Stimulated activated CD4-positive, alpha-beta T cell treated with anti-CD3 and anti-CD28 coated beads, Interleukin-1b, Interleukin-23, amount 100 ng/mL, for 24 hours (primary cell): ENCODE data around the gene RAB9B.
"Not testable (repeated sequence)": the region's sequence is repeated elsewhere in the genome, so short reads cannot be mapped to it uniquely, and the experiment has no call there.

Source experiments
- DNase-seq, 4 experiments: peaks; one replicate each; pipeline ENCODE4 v3.0.0-alpha.2; 2020; ENCODE audit warnings: low read depth in 4 of 4, low spot score in 1 of 4

RAB9B gene

DNA sequence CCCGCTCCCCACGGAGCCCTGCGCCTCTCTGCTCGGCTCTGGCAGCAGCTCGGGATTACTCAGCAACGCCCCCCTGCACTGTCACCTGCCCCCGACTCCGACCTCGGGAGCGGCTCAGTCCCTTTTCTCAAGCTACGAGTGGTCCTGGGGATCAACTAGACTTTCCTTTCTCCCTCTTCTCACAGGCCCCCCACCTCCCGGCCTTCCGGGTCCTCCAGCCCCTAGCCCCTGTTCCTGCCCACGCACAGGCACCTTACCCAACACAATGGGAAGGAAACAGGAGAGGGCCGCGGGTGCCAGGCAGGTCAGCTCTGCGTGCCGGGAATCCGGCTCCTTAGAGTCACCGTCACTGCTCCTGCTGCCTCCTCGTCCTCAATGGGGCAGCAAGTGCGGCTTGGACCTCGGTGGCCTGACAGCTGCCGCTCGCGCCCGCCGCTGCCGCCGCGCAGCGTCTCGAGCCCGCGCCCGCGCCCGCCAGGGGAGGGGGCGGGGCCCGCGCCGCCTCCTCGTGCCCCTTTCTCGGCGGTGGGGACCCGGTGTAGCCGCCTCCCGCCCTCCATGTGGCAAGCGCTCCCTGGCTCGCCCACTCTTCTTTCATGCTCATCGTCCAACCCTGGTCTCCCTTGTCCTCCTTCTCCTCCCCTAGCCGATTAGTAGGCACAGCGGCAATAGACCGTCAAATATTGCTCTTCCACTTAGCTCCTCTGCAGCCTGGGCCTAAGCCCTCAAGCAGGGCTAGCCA lies at the start of gene RAB9B:
Gene RAB9B, minus strand, starts transcription at position 455 of the 742 bp plus-strand sequence. CDS start 6,473 bp downstream, outside the sequence.
- peak in 2 of 4 experiments; percentile 18 to 42 for DNase-seq

- DNase-seq: no peak
Measured at GRCh38 chrX:103879339-103879738, 47.3 kb upstream of the RAB9B start.

- no peak for DNase-seq
Measured at GRCh38 chrX:103878466-103879122, 46.5 kb upstream of the RAB9B start.

DNA sequence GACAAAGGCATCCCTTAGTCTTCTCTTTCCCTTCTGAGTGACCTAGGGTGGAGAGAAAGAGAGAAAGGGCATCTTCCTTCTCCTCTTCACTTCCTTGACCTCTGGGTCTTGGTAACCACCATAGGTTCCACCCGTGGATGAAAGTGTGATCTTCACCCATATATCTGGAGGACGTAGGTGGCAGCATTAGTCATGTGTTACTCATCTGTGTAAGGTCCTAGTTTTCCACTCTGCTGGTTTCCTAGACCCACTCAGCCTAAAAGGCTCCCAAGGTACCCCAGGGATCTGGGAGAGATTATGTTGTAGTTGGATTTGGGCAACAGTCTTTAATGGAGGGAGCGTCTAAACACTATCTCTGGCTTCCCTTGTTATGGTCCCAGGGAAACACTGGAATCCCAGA lies 45.5 kb upstream of the RAB9B start:
- no peak for DNase-seq

GRCh38 chrX:103864886-103865534 lies 33.0 kb upstream of the RAB9B start:
- no peak for DNase-seq

DNA sequence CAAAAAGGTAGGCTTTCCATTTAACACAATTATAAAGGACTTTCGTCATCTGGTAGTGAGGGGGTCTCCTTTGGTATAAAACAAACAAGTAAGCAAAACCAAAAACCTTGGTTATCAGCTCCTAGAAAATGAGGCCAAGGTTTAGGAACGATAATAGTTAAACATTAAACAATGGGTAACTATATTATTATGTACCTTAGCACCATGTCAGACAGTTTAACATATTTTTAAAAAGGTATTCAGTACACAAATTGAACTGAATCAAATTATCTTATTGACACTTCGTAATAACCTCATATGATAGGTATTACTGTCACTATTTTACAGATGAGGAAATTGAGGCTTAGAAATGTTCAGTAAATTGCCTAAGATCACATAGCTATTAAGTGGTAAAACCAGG lies 32.1 kb upstream of the RAB9B start:
- no peak for DNase-seq

DNA sequence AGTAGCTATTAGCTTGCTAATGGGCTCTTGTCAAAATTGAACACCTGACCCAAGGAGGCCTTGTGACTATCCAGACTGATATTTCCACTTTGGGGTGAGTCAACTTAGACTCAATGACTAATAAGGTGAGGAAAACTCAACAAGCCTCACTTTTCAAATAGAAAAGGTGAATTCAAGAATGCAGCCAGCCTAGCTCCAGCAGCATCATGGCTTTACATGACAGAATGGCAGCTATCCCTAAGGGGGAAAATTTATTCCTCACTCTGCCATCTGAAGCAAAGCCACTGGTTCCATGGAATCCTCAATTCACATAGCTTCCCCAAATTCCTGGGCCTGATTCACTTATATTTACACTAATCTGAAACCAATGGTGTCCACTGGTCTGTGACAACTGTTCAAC lies 29.1 kb upstream of the RAB9B start:
- DNase-seq: no peak

- no peak for DNase-seq
Measured at GRCh38 chrX:103849558-103849957, 17.5 kb upstream of the RAB9B start.

DNA sequence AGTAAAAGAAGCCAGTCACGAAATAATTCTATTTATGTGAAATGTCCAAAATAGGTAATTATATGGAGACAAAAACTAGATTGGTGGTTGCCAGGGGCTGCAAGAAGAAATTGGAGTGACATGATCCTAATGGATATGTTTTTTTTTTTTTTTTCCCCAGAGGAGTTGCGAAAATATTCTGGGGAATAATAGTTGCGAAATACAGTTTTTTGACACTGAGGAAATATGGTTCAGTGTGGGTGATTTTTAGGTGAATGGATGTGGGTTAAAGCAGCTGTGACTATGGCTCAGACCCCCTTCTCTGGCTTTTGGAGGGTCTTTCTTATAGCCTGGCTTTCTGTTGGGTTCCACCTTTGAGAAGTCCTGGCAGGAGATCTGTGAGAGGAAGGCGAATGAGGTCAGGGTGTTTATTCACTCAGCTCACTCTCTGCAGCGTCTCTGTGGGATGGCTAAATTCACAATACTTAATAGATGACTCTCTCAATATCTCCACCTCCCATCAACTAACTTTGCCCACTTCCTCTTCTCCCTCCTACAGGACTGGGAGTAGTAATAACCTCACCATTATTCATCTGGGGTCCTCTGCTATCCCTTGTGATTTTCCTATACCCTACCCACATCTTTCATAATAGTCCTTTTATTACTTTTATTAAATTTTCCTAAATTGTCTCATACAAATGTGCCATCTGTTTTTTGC lies 15.3 kb upstream of the RAB9B start:
- DNase-seq: no peak

DNA sequence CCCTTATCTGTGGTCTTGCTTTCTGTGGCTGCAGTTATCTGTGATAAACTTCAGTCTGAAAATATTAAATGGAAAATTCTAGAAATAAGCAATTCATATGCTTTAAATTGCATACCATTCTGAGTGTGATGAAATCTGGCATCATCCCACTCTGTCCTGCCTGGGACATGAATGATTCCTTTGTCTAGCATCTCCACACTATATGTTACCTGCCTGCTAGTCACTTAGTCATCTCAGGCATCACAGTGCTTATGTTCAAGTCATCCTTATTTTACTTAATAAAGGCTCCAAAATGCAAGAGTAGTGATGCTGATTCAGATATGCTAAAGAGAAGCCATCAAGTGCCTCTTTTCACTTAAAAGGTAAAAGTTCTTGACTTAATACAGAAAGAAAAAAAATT lies 14.3 kb upstream of the RAB9B start:
- no peak for DNase-seq

- peak; percentile 1 to 31 (median 14) for DNase-seq
Measured at GRCh38 chrX:103845165-103845653, 13.2 kb upstream of the RAB9B start.

DNA sequence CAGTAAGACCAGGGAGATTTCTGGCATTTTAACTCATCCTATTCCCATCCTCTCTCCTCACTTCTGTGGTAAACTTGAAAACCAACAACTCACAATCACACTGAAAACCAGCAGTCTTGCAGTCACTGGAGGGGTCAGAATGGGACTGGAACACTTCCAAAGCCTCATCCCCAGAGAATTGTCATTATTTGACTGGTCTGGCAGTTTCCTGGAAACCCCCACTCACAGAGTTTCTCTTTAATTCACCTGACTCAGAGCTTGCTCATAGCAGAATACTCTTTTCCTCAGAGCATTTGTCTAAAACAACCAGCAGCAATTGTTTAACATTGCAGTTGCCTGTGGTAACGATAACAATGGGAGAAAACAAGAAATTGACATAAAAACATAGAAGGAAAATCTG lies 7.3 kb upstream of the RAB9B start:
- no peak for DNase-seq

- peak in 2 of 4 experiments; percentile 41 to 44 for DNase-seq
Measured at GRCh38 chrX:103831342-103831802, 685 bp downstream of the RAB9B start.

DNA sequence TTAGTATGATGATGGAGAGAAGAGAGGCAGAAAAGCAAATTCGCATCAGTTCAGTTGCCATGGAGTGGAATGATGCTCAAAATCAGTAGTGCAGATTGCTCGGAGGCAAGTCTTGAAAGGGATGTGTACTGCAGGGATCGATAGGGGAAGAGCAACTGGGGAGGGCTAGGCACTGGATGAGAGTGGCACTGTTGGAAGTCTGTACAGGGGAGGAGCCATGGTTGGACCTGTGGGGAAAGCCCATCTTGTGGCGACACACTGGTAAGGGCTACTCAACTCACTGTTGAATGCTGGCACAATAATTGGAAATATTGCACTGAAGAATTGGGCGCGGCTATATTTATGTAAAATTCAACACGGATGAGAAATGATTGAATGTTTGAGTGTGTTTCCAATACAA lies 1.2 kb downstream of the RAB9B start:
- no peak for DNase-seq

DNA sequence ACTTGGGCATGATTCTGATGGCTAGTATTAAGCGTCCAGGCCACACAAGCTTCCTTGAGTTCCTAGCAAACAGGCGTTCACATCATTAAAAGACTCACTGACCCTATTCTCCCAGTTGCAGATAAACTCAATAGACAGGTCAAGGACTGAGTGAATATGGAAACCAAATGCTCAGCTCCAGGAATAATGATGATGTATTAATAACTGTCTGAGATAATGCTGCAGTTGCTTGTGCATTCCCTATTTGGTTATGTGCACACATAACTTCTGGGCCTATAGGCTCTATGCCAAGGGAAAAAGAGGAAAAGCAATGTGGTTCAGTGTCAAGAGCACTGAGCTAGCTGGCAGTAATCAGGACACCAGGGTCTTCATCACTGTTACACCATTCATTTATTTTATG lies 3.5 kb downstream of the RAB9B start:
- DNase-seq: no peak

DNA sequence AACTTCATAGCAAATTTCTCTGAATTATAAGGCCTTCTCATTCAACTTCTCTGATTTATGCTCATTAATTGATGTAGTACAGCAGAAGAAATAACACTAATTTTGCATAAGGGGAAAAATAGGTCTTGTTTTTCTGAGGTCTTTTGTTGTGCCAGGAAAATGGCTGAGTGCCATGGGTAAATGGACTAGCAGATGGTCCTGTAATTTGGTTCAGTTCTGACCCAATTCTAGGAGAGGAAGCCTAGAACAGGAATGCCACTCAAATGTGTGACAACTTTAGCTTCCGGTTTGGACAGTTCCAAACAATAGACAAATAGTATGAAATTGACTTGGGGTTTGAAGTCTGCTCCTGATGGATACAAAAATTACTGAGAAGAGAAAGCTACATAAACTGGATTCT lies 6.2 kb downstream of the RAB9B start:
- DNase-seq: no peak

DNA sequence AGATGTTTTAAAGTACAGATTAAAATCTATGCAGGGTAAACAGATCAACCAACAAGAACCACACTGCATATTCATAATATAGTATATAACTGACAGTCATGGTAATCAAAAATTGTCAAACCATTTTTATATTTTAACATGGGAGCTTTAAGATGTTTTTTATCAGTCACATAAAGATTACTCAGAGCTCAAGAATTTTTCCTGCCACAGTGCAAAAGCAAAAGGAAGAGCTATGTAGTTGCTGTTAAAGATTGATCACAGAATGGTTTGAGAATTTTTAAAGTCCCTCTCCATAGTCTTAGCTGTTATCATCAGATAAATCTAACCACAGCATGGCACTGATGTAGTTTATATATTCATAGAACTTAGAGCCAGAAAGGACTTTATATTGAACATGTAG lies 8.5 kb downstream of the RAB9B start:
- DNase-seq: no peak

GRCh38 chrX:103820802-103821201 lies 11.3 kb downstream of the RAB9B start:
- not testable (repeated sequence) for DNase-seq

GRCh38 chrX:103818842-103819619 lies 13.0 kb downstream of the RAB9B start:
- no peak for DNase-seq

DNA sequence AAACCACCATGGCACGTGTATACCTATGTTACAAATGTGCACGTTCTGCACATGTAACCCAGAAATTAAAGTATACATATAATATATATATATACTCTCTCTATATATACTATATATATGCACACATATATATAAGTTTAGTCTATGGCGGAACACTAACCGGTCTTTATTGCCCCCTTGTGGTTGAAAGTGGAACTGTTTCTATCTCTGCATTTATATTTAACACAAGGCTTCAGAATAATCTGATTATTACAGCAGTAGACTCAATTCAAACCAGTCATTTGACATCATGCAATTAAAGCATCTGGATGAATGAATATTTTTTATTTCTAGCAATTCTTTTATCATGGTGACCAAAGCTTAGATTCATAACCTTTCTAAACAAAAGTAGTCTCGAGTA lies 14.6 kb downstream of the RAB9B start:
- peak in 2 of 4 experiments; percentile 24 for DNase-seq

DNA sequence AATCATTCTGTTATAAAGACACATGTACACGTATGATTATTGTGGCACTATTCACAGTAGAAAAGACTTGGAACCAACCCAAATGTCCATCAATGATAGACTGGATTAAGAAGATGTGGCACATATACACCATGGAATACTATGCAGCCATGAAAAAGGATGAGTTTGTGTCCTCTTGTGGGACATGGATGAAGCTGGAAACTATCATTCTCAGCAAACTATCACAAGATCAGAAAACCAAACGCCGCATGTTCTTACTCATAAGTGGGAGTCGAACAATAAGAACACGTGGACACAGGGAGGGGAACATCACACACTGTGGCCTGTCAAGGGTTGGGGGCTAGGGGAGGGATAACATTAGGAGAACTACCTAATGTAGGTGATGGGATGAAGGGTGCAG lies 15.0 kb downstream of the RAB9B start:
- DNase-seq: not testable (repeated sequence)
